ENCODE measurements around the gene ANKRD11.
A peak's percentile ranks its signal among the peaks of the same experiment; 100 is the strongest.

Gene ANKRD11

GRCh38 chr16:89295071-89295900, 195.1 kb downstream of the ANKRD11 start:
- H2AFZ ChIP-seq (ENCODE audit: low read length), result no peak overlapping the region
- H2BK15ac ChIP-seq (ENCODE audit: low read length), result no peak overlapping the region
- H3K4me2 ChIP-seq (ENCODE audit: insufficient read depth, low read length, poor library complexity, severe bottlenecking), result no peak overlapping the region
- no peaks in the 10 kb centered on the region for H3K27me3 ChIP-seq (ENCODE audit: control insufficient read depth in 3 of 3, insufficient read depth in 3 of 3, low read depth in 1 of 3, low read length in 3 of 3)
- H3K23ac ChIP-seq (ENCODE audit: low read depth, low read length, poor library complexity), result peak overlapping the region; percentile 95
- peaks cover 25% of the 10 kb centered on the region for H3K79me1 ChIP-seq (ENCODE audit: low read depth, low read length)
- H2BK120ac ChIP-seq (ENCODE audit: low read depth, low read length), result no peak overlapping the region
- WGBS, 2 donors (ENCODE audit: extremely low coverage in 2 of 2, insufficient read length in 2 of 2, insufficient replicate concordance in 1 of 2), result no CpG with 5 or more reads among the region's 24 CpGs
- H4K8ac ChIP-seq (ENCODE audit: low read depth, low read length), result peak overlapping the region; percentile 82
- peak overlapping the region; percentile 87 for H3K18ac ChIP-seq (ENCODE audit: low read length)
- H2BK5ac ChIP-seq (ENCODE audit: low read length), result no peak overlapping the region
- no peak for DNase-seq (ENCODE audit: low spot score)
- peaks cover 12 to 60% of the 10 kb centered on the region in 2 donors for H3K36me3 ChIP-seq (replicated peaks in 1 of 2; ENCODE audit: control insufficient read depth in 2 of 2, insufficient read depth in 2 of 2, low read length in 2 of 2)
- peak overlapping the region; percentile 84 for H2BK12ac ChIP-seq (ENCODE audit: low read length)
- no peak overlapping the region for H3K4me3 ChIP-seq (ENCODE audit: low read length in 2 of 2)
- peak overlapping the region; percentile 70 for H3K9ac ChIP-seq (ENCODE audit: low read depth, low read length, poor library complexity)
- no peak overlapping the region for H2AK5ac ChIP-seq (ENCODE audit: low read depth, low read length)
- H3K9me3 ChIP-seq (replicated peaks in 1 of 2; ENCODE audit: control insufficient read depth in 2 of 2, insufficient read depth in 1 of 2, low read depth in 1 of 2, low read length in 2 of 2), result no peaks in the 10 kb centered on the region
- no peak overlapping the region for H3K27ac ChIP-seq (replicated peaks; ENCODE audit: low read length)
- H3K4me1 ChIP-seq (ENCODE audit: control insufficient read depth in 2 of 2, insufficient read depth in 1 of 2, low read depth in 1 of 2, low read length in 2 of 2), result peaks cover 24 to 43% of the 10 kb centered on the region in 2 donors
- H3K14ac ChIP-seq (ENCODE audit: low read length), result peak overlapping the region; percentile 82
- H4K91ac ChIP-seq (ENCODE audit: low read depth, low read length, poor library complexity), result no peak overlapping the region
- H3K4ac ChIP-seq (ENCODE audit: low read length), result no peak overlapping the region

DNA sequence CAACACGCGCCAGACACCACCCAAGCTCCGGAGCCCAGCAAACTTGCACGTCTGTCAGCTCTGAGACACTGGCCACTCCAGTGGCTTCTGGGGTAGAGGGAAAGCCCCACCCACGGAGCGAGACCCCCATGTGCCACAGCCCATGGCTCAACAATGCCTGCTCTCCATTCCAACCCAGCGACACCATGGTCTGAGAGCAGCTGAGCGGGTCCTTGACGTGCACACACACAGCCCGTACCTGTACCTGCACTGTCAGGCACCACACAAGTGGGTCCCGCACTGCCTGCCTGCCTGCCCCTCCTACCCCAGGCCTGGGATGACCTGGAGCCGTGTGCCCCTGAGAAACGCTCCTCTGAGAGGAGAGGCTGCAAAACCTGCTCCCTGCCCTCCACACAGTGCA, 195.9 kb downstream of the ANKRD11 start:
- Histone ChIP-seq H3K4me3 (ENCODE audit: low read length in 2 of 2) (no peak overlapping the region), H3K27ac (replicated peaks; ENCODE audit: low read length) (no peak overlapping the region), H2BK12ac (ENCODE audit: low read length) (no peak overlapping the region), H2AK5ac (ENCODE audit: low read depth, low read length) (no peak overlapping the region), H3K18ac (ENCODE audit: low read length) (peak overlapping the region; percentile 1), H2BK5ac (ENCODE audit: low read length) (peak overlapping the region; percentile 8), H3K27me3 (ENCODE audit: control insufficient read depth in 3 of 3, insufficient read depth in 3 of 3, low read depth in 1 of 3, low read length in 3 of 3) (no peaks in the 10 kb centered on the region), H3K4me1 (ENCODE audit: control insufficient read depth in 2 of 2, insufficient read depth in 1 of 2, low read depth in 1 of 2, low read length in 2 of 2) (peaks cover 24 to 43% of the 10 kb centered on the region in 2 donors), H2BK120ac (ENCODE audit: low read depth, low read length) (no peak overlapping the region), H2BK15ac (ENCODE audit: low read length) (no peak overlapping the region), H2AFZ (ENCODE audit: low read length) (no peak overlapping the region), H3K14ac (ENCODE audit: low read length) (peak overlapping the region; percentile 96), H3K36me3 (replicated peaks in 1 of 2; ENCODE audit: control insufficient read depth in 2 of 2, insufficient read depth in 2 of 2, low read length in 2 of 2) (peaks cover 10 to 58% of the 10 kb centered on the region in 2 donors), H3K9me3 (replicated peaks in 1 of 2; ENCODE audit: control insufficient read depth in 2 of 2, insufficient read depth in 1 of 2, low read depth in 1 of 2, low read length in 2 of 2) (no peaks in the 10 kb centered on the region), H3K23ac (ENCODE audit: low read depth, low read length, poor library complexity) (peak overlapping the region; percentile 90), H3K79me1 (ENCODE audit: low read depth, low read length) (peaks cover 21% of the 10 kb centered on the region), H3K4ac (ENCODE audit: low read length) (no peak overlapping the region), H4K8ac (ENCODE audit: low read depth, low read length) (no peak overlapping the region), H3K4me2 (ENCODE audit: insufficient read depth, low read length, poor library complexity, severe bottlenecking) (no peak overlapping the region), H4K91ac (ENCODE audit: low read depth, low read length, poor library complexity) (no peak overlapping the region), H3K9ac (ENCODE audit: low read depth, low read length, poor library complexity) (peak overlapping the region; percentile 70)
- DNase-seq (ENCODE audit: low spot score), result no peak
- WGBS, 2 donors (ENCODE audit: extremely low coverage in 2 of 2, insufficient read length in 2 of 2, insufficient replicate concordance in 1 of 2), result no CpG with 5 or more reads among the region's 13 CpGs

DNA sequence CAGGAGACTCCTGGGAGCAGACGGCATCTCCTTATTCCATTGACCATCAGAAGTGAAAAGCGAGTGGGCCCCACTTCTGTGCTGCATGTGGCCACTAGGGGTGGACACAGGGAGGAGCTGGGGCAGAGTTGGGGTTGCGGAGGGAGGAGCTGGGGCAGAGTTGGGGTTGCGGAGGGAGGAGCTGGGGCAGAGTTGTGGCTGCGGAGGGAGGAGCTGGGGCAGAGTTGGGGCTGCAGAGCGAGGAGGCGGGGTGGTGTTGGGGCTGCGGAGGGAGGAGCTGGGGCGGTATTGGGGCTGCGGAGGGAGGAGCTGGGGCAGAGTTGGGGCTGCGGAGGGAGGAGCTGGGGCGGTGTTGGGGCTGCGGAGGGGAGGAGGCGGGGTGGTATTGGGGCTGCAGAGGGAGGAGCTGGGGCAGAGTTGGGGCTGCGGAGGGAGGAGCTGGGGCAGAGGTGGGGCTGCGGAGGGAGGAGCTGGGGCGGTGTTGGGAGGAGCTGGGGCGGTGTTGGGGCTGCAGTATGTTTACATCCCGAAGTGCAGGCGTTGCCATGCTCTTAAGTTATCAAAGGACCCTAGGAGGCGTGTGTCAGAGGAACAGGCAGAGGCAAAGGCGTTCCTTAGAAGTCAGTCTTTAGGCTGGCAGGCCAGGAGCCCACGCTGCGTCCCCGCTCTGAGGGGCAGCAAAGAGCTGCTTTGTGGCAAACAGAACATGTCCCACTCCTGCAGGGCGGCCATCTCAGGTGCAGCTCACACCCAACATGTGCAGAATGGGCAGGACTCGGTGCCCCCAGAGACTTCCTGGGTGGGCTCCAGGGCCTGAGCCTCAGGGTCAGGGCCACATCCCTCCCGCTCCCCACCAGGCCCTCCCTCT, 196.9 kb downstream of the ANKRD11 start:
- Histone ChIP-seq H2BK15ac (ENCODE audit: low read length) (no peak overlapping the region), H3K23ac (ENCODE audit: low read depth, low read length, poor library complexity) (no peak overlapping the region), H3K4me2 (ENCODE audit: insufficient read depth, low read length, poor library complexity, severe bottlenecking) (no peak overlapping the region), H3K4me3 (ENCODE audit: low read length in 2 of 2) (no peak overlapping the region), H3K9me3 (replicated peaks in 1 of 2; ENCODE audit: control insufficient read depth in 2 of 2, insufficient read depth in 1 of 2, low read depth in 1 of 2, low read length in 2 of 2) (no peaks in the 10 kb centered on the region), H4K8ac (ENCODE audit: low read depth, low read length) (no peak overlapping the region), H3K4ac (ENCODE audit: low read length) (no peak overlapping the region), H3K14ac (ENCODE audit: low read length) (no peak overlapping the region), H3K18ac (ENCODE audit: low read length) (peak overlapping the region; percentile 31), H2BK12ac (ENCODE audit: low read length) (no peak overlapping the region), H3K36me3 (replicated peaks in 1 of 2; ENCODE audit: control insufficient read depth in 2 of 2, insufficient read depth in 2 of 2, low read length in 2 of 2) (peaks cover 15 to 59% of the 10 kb centered on the region in 2 donors), H4K91ac (ENCODE audit: low read depth, low read length, poor library complexity) (peak overlapping the region; percentile 23), H3K4me1 (ENCODE audit: control insufficient read depth in 2 of 2, insufficient read depth in 1 of 2, low read depth in 1 of 2, low read length in 2 of 2) (peaks cover 24 to 43% of the 10 kb centered on the region in 2 donors), H3K27me3 (ENCODE audit: control insufficient read depth in 3 of 3, insufficient read depth in 3 of 3, low read depth in 1 of 3, low read length in 3 of 3) (no peaks in the 10 kb centered on the region), H3K79me1 (ENCODE audit: low read depth, low read length) (peaks cover 25% of the 10 kb centered on the region), H2AK5ac (ENCODE audit: low read depth, low read length) (no peak overlapping the region), H2BK5ac (ENCODE audit: low read length) (no peak overlapping the region), H2AFZ (ENCODE audit: low read length) (no peak overlapping the region), H2BK120ac (ENCODE audit: low read depth, low read length) (peak overlapping the region; percentile 29), H3K9ac (ENCODE audit: low read depth, low read length, poor library complexity) (peak overlapping the region; percentile 15), H3K27ac (replicated peaks; ENCODE audit: low read length) (no peak overlapping the region)
- WGBS, 2 donors (ENCODE audit: extremely low coverage in 2 of 2, insufficient read length in 2 of 2, insufficient replicate concordance in 1 of 2), result no CpG with 5 or more reads among the region's 28 CpGs
- no peak for DNase-seq (ENCODE audit: low spot score)
